Measurements from ENCODE around the gene FCRL1.

Gene FCRL1

GRCh38 chr1:157803851-157804250 lies 16.1 kb downstream of the FCRL1 start:
- no peak for TF ChIP-seq GLIS3 (CRISPR knock-in tag; IDR thresholded peaks at IDR 0.05)
- no peak for TF ChIP-seq TCF4 (CRISPR knock-in tag; IDR thresholded peaks at IDR 0.05; ENCODE audit: borderline replicate concordance)
- TF ChIP-seq ZNF70 (CRISPR knock-in tag; IDR thresholded peaks at IDR 0.05), result no peak
- ATAC-seq, result no peak

DNA sequence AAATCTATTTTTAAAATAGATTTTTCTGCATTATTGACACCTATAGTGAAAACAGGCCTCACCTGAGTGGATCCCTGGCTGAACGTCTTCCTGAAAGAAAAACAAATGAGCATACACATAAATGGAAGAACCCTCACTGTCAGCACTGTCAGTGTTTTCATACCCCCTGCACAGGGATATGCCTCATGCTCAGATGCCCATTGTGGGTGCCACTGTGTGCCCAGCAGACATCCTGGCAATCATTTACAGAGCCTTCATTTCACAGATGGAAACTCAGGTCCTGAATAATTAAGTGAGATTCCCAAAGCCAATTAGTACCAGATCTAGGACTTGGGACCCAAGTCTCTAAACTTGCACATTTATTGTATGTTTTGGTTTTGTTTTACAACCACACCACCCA lies 19.9 kb downstream of the FCRL1 start:
- ATAC-seq, result no peak
- TF ChIP-seq OSR1 (CRISPR knock-in tag; IDR thresholded peaks at IDR 0.05) (no peak), ZC3H10 (CRISPR knock-in tag; IDR thresholded peaks at IDR 0.05) (no peak), ARNTL (CRISPR knock-in tag; IDR thresholded peaks at IDR 0.05; ENCODE audit: borderline replicate concordance, low read depth) (no peak), RARB (CRISPR knock-in tag; IDR thresholded peaks at IDR 0.05) (no peak), ISL1 (CRISPR knock-in tag; IDR thresholded peaks at IDR 0.05) (no peak), ZNF70 (CRISPR knock-in tag; IDR thresholded peaks at IDR 0.05) (no peak), PATZ1 (CRISPR knock-in tag; IDR thresholded peaks at IDR 0.05; ENCODE audit: borderline replicate concordance) (no peak), BACH2 (CRISPR knock-in tag; IDR thresholded peaks at IDR 0.05; ENCODE audit: borderline replicate concordance) (no peak), ZNF565 (CRISPR knock-in tag; conservative IDR thresholded peaks at IDR 0.05; ENCODE audit: low read depth) (no peak), ZFP30 (CRISPR knock-in tag; IDR thresholded peaks at IDR 0.05) (no peak), SNAI2 (CRISPR knock-in tag; IDR thresholded peaks at IDR 0.05) (no peak), CSDC2 (CRISPR knock-in tag; IDR thresholded peaks at IDR 0.05) (no peak), GLIS3 (CRISPR knock-in tag; IDR thresholded peaks at IDR 0.05) (no peak), TCF4 (CRISPR knock-in tag; IDR thresholded peaks at IDR 0.05; ENCODE audit: borderline replicate concordance) (no peak), ZFP3 (CRISPR knock-in tag; IDR thresholded peaks at IDR 0.05) (no peak), ZNF8 (CRISPR knock-in tag; IDR thresholded peaks at IDR 0.05) (no peak)
- TF ChIP-seq, protein P1, sequence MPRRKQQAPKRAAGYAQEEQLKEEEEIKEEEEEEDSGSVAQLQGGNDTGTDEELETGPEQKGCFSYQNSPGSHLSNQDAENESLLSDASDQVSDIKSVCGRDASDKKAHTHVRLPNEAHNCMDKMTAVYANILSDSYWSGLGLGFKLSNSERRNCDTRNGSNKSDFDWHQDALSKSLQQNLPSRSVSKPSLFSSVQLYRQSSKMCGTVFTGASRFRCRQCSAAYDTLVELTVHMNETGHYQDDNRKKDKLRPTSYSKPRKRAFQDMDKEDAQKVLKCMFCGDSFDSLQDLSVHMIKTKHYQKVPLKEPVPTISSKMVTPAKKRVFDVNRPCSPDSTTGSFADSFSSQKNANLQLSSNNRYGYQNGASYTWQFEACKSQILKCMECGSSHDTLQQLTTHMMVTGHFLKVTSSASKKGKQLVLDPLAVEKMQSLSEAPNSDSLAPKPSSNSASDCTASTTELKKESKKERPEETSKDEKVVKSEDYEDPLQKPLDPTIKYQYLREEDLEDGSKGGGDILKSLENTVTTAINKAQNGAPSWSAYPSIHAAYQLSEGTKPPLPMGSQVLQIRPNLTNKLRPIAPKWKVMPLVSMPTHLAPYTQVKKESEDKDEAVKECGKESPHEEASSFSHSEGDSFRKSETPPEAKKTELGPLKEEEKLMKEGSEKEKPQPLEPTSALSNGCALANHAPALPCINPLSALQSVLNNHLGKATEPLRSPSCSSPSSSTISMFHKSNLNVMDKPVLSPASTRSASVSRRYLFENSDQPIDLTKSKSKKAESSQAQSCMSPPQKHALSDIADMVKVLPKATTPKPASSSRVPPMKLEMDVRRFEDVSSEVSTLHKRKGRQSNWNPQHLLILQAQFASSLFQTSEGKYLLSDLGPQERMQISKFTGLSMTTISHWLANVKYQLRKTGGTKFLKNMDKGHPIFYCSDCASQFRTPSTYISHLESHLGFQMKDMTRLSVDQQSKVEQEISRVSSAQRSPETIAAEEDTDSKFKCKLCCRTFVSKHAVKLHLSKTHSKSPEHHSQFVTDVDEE (CRISPR knock-in tag; IDR thresholded peaks at IDR 0.05), result no peak
- TF ChIP-seq, protein P2, sequence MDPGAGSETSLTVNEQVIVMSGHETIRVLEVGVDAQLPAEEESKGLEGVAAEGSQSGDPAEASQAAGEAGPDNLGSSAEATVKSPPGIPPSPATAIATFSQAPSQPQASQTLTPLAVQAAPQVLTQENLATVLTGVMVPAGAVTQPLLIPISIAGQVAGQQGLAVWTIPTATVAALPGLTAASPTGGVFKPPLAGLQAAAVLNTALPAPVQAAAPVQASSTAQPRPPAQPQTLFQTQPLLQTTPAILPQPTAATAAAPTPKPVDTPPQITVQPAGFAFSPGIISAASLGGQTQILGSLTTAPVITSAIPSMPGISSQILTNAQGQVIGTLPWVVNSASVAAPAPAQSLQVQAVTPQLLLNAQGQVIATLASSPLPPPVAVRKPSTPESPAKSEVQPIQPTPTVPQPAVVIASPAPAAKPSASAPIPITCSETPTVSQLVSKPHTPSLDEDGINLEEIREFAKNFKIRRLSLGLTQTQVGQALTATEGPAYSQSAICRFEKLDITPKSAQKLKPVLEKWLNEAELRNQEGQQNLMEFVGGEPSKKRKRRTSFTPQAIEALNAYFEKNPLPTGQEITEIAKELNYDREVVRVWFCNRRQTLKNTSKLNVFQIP (CRISPR knock-in tag; IDR thresholded peaks at IDR 0.05; ENCODE audit: borderline replicate concordance, low read depth), result no peak

DNA sequence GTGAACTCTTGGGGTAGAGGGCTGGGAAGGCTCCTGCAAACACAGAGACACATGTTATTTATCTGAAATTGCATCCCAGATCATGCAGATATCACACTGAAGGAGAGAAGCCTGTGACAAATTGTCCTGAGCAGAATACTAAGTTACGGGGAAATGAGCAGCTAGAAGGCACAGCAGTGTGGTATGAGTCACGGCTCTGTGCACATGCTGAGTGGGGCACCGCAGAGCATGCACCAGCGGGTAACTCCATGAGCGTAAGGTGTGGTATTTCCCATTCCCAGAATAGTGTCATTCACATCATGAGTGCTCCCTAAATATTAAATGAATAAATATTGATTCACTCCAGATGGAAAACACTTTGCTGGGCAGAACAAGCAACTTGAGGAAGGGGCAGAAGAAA lies 21.7 kb downstream of the FCRL1 start:
- TF ChIP-seq ESRRG (CRISPR knock-in tag; IDR thresholded peaks at IDR 0.05), result no peak
- no peak for TF ChIP-seq OSR1 (CRISPR knock-in tag; IDR thresholded peaks at IDR 0.05)
- no peak for TF ChIP-seq ZFP3 (CRISPR knock-in tag; IDR thresholded peaks at IDR 0.05)
- TF ChIP-seq TOX (CRISPR knock-in tag; IDR thresholded peaks at IDR 0.05; ENCODE audit: borderline replicate concordance), result no peak
- no peak for TF ChIP-seq SNAI2 (CRISPR knock-in tag; IDR thresholded peaks at IDR 0.05)
- TF ChIP-seq ISL1 (CRISPR knock-in tag; IDR thresholded peaks at IDR 0.05), result no peak
- TF ChIP-seq, protein P1 (CRISPR knock-in tag; IDR thresholded peaks at IDR 0.05), result no peak
- TF ChIP-seq, protein P2 (CRISPR knock-in tag; IDR thresholded peaks at IDR 0.05; ENCODE audit: borderline replicate concordance, low read depth), result no peak
- no peak for TF ChIP-seq ZNF565 (CRISPR knock-in tag; conservative IDR thresholded peaks at IDR 0.05; ENCODE audit: low read depth)
- no peak for TF ChIP-seq ZFP30 (CRISPR knock-in tag; IDR thresholded peaks at IDR 0.05)
- TF ChIP-seq CSDC2 (CRISPR knock-in tag; IDR thresholded peaks at IDR 0.05), result no peak
- TF ChIP-seq BACH2 (CRISPR knock-in tag; IDR thresholded peaks at IDR 0.05; ENCODE audit: borderline replicate concordance), result no peak
- no peak for TF ChIP-seq PATZ1 (CRISPR knock-in tag; IDR thresholded peaks at IDR 0.05; ENCODE audit: borderline replicate concordance)
- no peak for TF ChIP-seq TCF4 (CRISPR knock-in tag; IDR thresholded peaks at IDR 0.05; ENCODE audit: borderline replicate concordance)

More for the DNA sequence above, 21.7 kb downstream of the FCRL1 start:
- ATAC-seq, result no peak

Data from SK-N-SH treated with all-trans-retinoic acid at 6 μM for 48 hours (cell line).